Left ventricle myocardium inferior (tissue), 1 donor: Measurements from ENCODE around the gene CYP46A1. TPM values are rescaled to one million over a fixed set of nuclear protein-coding genes. Genes with fewer than 3 reads are reported as not detected.

Source experiments
- DNase-seq: peaks from one replicate; pipeline ENCODE4 v3.0.0-alpha.2; 2020
- H3K27ac ChIP-seq: fragments of 200-600 bp; replicated peaks from 2 replicates; pipeline ENCODE4 v1.8.0; 2021
- H3K27me3 ChIP-seq: fragments of 200-600 bp; 2 replicates; pipeline ENCODE4 v1.8.0; 2021; ENCODE audit warnings: low read depth
- H3K36me3 ChIP-seq: fragments of 200-600 bp; 2 replicates; pipeline ENCODE4 v1.8.0; 2021
- H3K4me1 ChIP-seq: fragments of 200-600 bp; 2 replicates; pipeline ENCODE4 v1.8.0; 2021
- H3K4me3 ChIP-seq: fragments of 200-600 bp; 2 replicates; pipeline ENCODE4 v1.8.0; 2021; ENCODE audit warnings: mild to moderate bottlenecking, moderate library complexity
- H3K9me3 ChIP-seq: fragments of 200-600 bp; replicated peaks from 2 replicates; pipeline ENCODE4 v1.8.0; 2021
- intact Hi-C: fragments of 100-400 bp; cut with micrococcal nuclease; formaldehyde crosslinking; loops from one replicate; pipeline ENCODE4 v1.11.0; 2022
- total RNA-seq: library from RNA; stranded (reverse); fragmentation: NEBNext Ultra II Directional; extraction: Animal tissue kit (Norgen Biotek cat#: 25700); gene quantifications from one replicate; pipeline ENCODE4 v1.2.1, GENCODE V29; 2021
- TF ChIP-seq, protein P1 (sequence below): fragments of 200-600 bp; IDR thresholded peaks from 2 replicates; pipeline ENCODE4 v1.8.0; 2021; ENCODE audit warnings: antibody characterized with exemption, mild to moderate bottlenecking, borderline replicate concordance
- donor health status: DM: no; HTN: yes; CAD: no; lungs with severe emphysema.

CYP46A1 gene
- total RNA-seq, 1 donor from 2014 or later: 4.2 TPM

DNA sequence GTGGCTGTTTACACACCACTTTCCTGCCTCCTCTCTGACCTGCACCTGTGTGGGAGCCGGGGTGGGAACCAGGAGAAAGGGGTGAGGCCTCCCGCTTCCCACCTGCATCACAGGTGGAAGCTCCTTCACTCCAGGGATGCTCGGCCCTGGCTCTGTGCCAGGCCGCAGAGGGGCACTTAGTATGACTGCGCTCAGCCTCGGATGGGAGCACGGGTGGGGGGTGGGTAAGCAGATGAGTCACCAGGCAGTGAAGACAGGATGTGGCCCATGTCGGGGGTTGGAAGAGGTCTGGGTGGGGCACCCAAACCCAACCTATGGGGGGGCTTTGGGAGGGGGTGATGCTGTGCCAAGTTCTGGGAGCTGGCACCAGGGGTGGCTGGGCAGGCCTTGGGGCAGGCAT lies 7.4 kb upstream of the CYP46A1 start:
- Histone ChIP-seq H3K27me3 (peaks cover 28% of the 10 kb centered on the region), H3K27ac (peak overlapping the region; percentile 57), H3K36me3 (no peaks in the 10 kb centered on the region), H3K9me3 (peaks cover 20% of the 10 kb centered on the region), H3K4me3 (no peak overlapping the region), H3K4me1 (peaks cover 10% of the 10 kb centered on the region)
- TF ChIP-seq, protein P1, sequence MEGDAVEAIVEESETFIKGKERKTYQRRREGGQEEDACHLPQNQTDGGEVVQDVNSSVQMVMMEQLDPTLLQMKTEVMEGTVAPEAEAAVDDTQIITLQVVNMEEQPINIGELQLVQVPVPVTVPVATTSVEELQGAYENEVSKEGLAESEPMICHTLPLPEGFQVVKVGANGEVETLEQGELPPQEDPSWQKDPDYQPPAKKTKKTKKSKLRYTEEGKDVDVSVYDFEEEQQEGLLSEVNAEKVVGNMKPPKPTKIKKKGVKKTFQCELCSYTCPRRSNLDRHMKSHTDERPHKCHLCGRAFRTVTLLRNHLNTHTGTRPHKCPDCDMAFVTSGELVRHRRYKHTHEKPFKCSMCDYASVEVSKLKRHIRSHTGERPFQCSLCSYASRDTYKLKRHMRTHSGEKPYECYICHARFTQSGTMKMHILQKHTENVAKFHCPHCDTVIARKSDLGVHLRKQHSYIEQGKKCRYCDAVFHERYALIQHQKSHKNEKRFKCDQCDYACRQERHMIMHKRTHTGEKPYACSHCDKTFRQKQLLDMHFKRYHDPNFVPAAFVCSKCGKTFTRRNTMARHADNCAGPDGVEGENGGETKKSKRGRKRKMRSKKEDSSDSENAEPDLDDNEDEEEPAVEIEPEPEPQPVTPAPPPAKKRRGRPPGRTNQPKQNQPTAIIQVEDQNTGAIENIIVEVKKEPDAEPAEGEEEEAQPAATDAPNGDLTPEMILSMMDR: no peak
- intact Hi-C loops: no loop called here
- no peak for DNase-seq

DNA sequence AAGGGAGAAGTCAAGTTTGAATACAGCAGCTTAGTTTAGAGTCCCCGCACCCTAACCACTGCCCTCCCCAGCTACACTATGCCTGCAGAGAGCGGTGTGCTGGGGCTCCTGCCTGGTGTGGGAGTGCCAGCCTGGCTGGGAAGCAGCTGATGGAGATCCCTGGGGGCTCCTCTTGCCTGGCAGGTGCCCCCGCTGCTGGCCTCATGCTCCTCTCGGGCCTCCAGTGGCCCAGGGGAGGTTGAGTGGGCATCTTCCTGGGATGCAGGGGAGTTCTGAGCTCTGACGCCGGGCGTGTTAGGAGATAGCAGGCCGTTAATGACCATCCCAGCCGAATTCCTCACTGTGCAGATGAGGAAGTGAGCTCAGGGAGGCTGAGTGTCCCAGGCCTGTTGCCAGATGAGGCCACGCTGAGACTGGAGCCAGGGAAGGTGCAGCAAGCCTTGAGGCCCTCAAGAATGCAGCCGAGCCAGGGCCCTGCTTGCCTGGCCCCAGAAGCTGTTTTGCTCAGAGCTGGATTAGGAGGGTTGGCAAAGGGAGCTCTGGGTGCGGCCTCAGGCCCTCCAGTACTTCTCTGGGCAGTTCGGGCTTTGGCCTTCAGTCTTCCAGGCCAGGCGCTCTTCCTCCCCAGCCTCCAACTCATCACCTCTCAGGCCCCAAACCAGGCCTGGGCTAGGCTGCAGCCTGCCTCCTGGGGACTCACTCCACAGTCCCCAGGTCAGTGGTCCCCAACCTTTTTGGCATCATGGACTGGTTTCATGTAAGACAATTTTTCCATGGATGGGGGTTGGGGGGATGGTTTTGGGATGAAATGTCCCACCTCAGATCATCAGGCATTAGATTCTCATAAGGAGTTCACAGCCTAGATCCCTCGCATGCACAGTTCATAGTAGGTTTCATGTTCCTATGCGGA lies 6.6 kb upstream of the CYP46A1 start:
- DNase-seq: no peak
- intact Hi-C loops: no loop called here
- H3K27me3 ChIP-seq: peaks cover 28% of the 10 kb centered on the region
- H3K36me3 ChIP-seq: no peaks in the 10 kb centered on the region
- peaks cover 10% of the 10 kb centered on the region for H3K4me1 ChIP-seq
- H3K4me3 ChIP-seq: no peak overlapping the region
- TF ChIP-seq, protein P1: no peak
- peak overlapping the region; percentile 57 for H3K27ac ChIP-seq
- peaks cover 20% of the 10 kb centered on the region for H3K9me3 ChIP-seq

DNA sequence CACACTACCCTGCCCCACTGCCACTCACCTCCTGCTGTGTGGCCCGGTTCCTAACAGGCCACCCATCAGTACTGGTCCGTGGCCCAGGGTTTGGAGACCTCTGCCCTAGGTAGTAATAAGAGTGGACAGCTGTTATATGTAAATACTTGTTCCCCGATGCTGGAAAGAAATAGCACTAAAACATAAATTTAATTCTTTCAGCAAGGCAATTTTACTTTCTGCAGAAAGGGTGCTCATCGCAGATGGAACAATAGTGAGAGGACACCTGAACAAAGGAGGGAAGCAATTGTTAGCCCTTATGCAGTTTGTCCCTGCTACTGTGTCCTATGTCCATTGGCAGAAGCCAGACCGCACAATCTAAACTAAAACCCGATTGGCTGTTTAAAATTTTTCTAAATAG lies 5.9 kb upstream of the CYP46A1 start:
- TF ChIP-seq, protein P1: no peak
- DNase-seq: no peak
- peak overlapping the region; percentile 57 for H3K27ac ChIP-seq
- intact Hi-C loops: no loop called here
- peaks cover 15% of the 10 kb centered on the region for H3K4me1 ChIP-seq
- peaks cover 20% of the 10 kb centered on the region for H3K9me3 ChIP-seq
- no peaks in the 10 kb centered on the region for H3K36me3 ChIP-seq
- H3K4me3 ChIP-seq: no peak overlapping the region
- H3K27me3 ChIP-seq: peaks cover 28% of the 10 kb centered on the region

DNA sequence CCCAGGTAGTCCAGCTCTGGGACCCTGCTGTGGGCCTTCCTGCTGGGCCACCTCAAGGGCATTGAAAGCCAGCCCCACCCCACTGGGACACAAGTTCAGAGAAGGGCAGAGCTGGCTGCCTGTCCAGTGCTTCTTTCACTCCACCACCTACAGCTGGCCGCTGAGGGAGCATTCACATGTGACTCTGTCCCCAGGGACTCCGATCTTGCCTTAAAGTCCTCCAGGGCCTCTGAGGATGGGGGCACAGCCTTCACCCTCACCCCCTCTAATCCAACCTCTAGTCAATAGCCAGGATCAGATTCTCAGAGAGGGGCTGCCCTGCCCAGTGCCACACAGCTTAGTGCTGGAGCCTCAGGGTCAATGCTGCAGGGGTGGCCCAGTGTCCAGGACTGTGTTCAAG lies 5.0 kb upstream of the CYP46A1 start:
- H3K4me3 ChIP-seq: no peak overlapping the region
- peaks cover 19% of the 10 kb centered on the region for H3K4me1 ChIP-seq
- peaks cover 27% of the 10 kb centered on the region for H3K27me3 ChIP-seq
- TF ChIP-seq, protein P1: no peak
- H3K36me3 ChIP-seq: no peaks in the 10 kb centered on the region
- no peak for DNase-seq
- no peak overlapping the region for H3K27ac ChIP-seq
- H3K9me3 ChIP-seq: peaks cover 20% of the 10 kb centered on the region
- intact Hi-C loops: no loop called here

DNA sequence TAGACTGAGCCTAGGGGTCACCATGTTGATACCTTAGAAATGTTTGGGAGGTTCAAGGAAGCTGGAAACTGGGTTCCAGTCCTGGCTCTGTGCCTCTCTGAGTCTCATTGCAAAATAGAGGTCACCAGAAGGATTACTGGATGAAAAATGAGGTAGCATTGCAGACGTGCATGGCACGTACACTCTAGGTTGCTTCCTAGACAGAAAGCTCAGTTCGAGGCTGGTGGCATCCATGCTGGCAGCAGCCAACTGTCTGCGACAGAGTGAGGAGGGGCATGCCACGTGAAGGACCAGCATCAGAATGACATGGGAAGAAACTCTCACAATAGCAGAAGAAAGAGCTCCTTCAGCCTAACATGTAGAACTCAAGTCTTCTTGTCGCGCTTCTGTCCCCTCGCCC lies 4.6 kb upstream of the CYP46A1 start:
- Histone ChIP-seq H3K36me3 (no peaks in the 10 kb centered on the region), H3K27ac (no peak overlapping the region), H3K9me3 (peaks cover 20% of the 10 kb centered on the region), H3K4me3 (no peak overlapping the region), H3K4me1 (peaks cover 23% of the 10 kb centered on the region), H3K27me3 (peaks cover 22% of the 10 kb centered on the region)
- TF ChIP-seq, protein P1: no peak
- DNase-seq: no peak
- intact Hi-C loops: no loop called here
